Measurements from ENCODE around the gene MAGI1. TPM values are rescaled to one million over a fixed set of nuclear protein-coding genes. Genes with fewer than 3 reads are reported as not detected.

MAGI1 gene
- polyA plus RNA-seq, 3 donors = 27.7 to 37.9 (median 33.4) TPM

DNA sequence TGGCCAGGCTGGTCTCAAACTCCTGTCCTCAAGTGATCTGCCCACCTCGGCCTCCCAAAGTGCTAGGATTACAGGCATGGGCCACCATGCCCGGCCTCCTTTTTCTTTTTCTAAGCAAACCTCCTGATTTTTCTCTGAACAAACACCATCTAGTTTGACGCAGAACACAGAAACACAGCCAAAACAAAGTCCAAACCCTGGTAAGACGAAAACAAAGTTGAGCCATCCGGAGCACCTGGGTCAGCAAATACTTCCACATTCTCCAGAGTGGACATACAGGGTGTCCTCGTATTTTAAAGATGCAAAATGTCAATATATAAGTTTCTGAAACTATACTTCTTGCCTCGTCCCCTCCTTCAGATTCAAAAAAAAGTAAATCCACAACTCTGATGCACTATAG is 715.8 kb downstream of the MAGI1 start:
- DNase-seq = no peak

DNA sequence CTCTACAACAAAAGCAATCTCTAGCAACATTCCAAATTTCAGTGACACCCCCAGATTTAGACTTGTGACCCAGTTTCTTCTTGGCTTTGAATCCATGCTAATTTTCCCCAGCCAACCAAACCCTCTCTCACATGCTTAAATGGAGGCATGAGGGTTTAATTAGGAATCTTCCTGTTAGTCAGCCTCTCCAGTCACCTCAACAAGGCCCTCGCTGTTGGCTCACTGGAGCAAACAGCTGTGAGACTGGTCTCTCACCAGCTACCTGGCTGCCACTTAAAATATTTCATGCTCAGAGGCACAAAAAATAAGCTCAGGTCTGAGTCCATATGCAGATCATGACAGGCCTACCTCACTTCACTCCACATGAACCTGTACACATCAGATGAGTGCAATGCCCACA is 720.5 kb downstream of the MAGI1 start:
- no peak for DNase-seq

DNA sequence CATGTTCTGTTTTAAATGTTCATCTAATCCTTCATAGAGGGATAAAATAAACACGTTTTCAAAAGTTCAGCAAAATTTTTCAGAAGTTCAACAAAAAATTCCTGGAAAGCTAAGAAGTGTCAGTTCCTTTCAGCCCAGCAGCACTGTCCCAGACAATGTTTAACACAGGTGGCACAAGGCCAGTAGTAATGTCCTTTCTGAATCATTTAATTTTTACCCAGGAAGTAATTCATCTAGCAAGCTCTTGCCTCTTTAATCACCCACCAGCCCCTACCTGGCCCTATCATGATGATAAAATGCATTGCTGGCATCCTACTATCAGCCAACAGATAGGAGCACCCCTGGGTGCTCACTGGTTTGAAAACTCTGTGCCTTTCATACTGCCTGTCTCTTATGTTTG is 723.8 kb downstream of the MAGI1 start:
- no peak for DNase-seq

DNA sequence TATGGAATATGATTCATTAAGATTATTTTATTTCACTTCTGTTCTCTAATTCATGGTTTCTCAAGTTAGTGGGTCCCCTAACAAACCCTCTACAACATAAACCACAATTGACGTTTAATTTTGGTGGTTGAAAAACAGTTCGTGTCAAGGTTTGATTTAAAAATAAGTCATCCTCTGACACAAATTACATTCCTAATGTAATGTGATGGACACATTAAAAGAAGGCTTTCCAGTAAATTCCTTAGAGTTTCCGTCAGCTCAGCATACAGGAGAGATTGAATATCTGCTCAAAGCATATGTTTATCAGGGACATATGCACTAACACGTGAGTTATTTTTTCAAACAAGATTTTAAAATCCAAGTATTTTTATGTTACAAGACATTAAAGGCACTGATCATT is 724.4 kb downstream of the MAGI1 start:
- no peak for DNase-seq

DNA sequence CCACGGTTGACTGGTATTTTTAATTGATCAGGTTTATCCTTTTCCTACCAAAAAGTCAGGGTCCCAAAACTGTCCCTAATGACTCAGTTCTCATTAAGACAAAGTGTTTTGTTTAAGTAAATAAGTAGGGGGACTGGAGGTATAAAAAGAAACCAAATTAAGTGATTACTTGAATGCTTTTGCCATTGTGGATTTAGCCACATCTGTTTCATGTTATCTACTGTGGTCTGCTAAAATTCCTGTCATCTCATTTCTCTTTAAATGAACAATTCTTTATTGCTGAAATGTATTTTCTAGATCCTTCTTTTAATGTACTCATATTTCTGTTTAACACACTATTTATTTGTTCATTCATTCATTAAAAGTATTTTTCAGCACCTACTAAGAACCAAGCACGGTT is 725.1 kb downstream of the MAGI1 start:
- no peak for DNase-seq

DNA sequence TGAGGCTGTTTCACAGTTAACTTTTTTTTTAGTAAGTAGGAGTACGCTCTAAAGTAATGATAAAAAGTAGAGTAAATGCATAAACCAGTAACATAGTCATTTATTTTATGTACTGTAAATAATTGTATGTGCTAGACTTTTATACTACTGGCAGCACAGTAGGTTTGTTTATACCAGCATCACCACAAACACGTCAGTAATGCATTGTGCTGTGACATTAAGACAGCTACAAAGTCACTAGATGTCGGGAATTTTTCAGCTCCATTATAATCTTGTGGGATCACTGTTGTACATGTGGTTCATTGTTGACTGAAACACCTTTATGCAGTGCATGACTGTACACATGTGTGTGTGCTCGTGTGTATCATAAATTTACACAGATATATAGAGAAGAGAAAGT is 732.9 kb downstream of the MAGI1 start:
- no peak for DNase-seq

Other genes starting within 250 kb of the MAGI1 start
- gene SLC25A26, start 182.1 kb upstream of the MAGI1 start, polyA plus RNA-seq (ENCODE audit: insufficient read length in 3 of 3) = 10 to 100 TPM; 22.0 to 27.3 (median 25.9) TPM

All from renal pelvis (tissue), 4 donors.